ENCODE results near the gene NDUFV2.

NDUFV2 gene

DNA sequence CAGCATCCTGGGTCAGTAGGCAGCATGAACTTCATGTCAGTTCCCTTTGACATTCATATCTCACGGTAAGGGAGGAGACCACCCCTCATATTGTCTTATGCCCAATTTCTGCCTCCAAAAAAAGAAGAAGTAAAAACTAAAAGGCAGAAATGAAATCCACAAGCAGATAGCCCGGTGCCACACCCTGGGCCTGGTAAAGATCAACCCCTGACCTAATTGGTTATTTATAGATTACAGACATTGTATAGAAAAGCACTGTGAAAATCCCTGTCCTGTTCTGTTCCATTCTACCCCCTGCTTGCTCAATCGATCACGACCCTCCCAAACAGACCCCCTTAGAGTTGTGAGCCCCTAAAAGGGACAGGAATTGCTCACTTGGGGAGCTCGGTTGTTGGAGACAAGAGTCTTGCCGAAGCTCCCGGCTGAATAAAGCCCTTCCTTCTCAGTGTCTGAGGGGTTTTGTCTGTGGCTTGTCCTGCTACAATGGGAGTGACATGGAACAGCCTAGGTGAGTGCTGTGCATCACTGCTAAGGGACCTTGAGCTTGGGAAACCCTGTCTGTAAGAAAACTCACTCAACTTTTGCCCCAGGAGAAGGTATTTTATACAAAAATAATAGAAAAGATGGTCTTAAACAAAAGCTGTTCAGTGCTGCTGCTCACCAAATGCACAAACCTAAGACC is 11.1 kb downstream of the NDUFV2 start:
- TF ChIP-seq, protein P1, sequence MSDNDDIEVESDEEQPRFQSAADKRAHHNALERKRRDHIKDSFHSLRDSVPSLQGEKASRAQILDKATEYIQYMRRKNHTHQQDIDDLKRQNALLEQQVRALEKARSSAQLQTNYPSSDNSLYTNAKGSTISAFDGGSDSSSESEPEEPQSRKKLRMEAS (IDR thresholded peaks at IDR 0.05; ENCODE audit: low read depth, low read length): no peak
- TF ChIP-seq POLR2A (IDR thresholded peaks at IDR 0.05; ENCODE audit: extremely low read depth, insufficient read length) (no peak), MYC (IDR thresholded peaks at IDR 0.05; ENCODE audit: low read depth, low read length) (no peak)
- TF ChIP-seq, protein P2, sequence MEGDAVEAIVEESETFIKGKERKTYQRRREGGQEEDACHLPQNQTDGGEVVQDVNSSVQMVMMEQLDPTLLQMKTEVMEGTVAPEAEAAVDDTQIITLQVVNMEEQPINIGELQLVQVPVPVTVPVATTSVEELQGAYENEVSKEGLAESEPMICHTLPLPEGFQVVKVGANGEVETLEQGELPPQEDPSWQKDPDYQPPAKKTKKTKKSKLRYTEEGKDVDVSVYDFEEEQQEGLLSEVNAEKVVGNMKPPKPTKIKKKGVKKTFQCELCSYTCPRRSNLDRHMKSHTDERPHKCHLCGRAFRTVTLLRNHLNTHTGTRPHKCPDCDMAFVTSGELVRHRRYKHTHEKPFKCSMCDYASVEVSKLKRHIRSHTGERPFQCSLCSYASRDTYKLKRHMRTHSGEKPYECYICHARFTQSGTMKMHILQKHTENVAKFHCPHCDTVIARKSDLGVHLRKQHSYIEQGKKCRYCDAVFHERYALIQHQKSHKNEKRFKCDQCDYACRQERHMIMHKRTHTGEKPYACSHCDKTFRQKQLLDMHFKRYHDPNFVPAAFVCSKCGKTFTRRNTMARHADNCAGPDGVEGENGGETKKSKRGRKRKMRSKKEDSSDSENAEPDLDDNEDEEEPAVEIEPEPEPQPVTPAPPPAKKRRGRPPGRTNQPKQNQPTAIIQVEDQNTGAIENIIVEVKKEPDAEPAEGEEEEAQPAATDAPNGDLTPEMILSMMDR (IDR thresholded peaks at IDR 0.05; ENCODE audit: low read depth, low read length): no peak
- H3K4me3 ChIP-seq (ENCODE audit: low read depth, low read length): no peak overlapping the region
- no peak for DNase-seq (ENCODE audit: low read depth)

DNA sequence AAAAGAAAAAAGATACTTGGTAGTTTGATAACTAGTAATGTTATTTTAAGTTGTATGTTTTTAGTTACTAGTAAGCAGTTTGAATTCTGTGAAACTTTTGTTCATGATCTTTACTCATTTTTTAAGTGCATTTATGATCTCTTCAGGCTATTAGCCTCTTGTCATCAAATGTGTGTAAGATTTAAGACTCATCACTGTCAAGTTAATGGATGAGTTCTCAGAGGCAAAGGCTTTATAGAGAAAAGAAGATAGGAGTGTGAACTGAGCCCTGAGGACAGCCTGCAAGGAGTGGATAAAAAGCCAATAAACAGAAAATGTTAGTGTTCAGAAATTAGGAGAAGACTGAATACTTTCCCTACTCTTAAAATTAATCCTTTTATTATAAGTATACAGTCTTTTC is 13.5 kb downstream of the NDUFV2 start:
- H3K4me3 ChIP-seq (ENCODE audit: low read depth, low read length): no peak overlapping the region
- TF ChIP-seq, protein P2 (IDR thresholded peaks at IDR 0.05; ENCODE audit: low read depth, low read length): no peak
- no peak for DNase-seq (ENCODE audit: low read depth)

DNA sequence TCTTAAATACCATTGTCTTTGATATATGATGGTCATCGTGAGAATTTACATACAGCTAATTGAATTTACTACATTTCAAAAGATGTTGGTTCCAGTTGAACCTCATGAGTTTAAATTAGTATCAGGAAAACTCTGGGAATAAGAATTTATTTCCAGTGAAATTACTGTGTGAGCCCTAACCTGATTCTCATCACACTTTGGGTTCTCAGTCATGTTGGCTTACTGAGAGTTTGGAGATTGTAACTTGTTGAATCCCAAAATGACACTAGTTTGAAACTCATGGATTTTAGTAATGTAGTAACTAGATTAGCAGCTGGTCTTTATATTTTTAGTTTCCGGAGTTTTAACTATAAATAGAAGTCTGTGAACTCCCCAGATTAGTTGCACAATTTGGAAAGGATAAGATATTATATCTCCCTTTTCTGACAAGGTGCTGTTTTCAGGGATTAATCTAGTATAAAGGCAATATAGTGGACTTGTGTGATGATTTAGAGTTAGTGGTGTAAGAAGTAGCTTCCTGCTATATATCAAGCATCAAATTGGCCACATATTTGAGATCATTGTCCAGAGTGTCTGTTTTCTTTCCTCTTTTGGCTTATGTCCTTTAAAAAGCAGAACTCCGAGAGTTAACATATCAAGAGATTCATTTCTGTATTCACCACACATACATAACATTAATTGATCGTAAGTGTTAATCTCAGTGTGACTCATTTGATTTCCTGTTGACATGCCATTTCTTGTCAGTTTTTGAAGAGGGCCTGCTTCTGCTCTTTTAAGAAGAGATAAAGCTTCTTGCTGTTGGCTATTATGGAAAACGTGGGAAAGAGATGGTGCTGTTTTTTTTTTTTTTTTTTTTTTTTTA is 15.7 kb downstream of the NDUFV2 start:
- DNase-seq (ENCODE audit: low read depth): no peak
- no peak for TF ChIP-seq POLR2A (IDR thresholded peaks at IDR 0.05; ENCODE audit: extremely low read depth, insufficient read length)
- no peak for TF ChIP-seq MYC (IDR thresholded peaks at IDR 0.05; ENCODE audit: low read depth, low read length)
- TF ChIP-seq, protein P2 (IDR thresholded peaks at IDR 0.05; ENCODE audit: low read depth, low read length): no peak
- TF ChIP-seq, protein P1 (IDR thresholded peaks at IDR 0.05; ENCODE audit: low read depth, low read length): no peak
- H3K4me3 ChIP-seq (ENCODE audit: low read depth, low read length): no peak overlapping the region

DNA sequence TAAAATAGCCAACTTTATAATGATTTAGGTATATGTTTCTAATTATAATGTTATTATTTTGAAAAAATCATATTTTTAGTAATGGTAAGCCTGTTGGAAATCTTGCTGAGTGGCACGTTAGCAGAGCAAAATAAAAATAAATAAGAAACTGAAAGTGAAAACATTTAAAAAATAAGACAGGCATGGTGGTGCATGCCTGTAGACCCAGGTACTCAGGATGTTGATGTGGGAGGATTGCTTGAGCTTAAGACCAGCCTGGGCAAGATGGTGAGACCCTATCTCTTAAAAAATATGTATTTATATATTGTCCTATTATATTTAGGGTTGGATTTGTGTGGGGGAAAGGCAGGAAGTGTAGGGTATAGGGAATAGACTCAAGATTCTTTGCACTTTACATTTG is 18.3 kb downstream of the NDUFV2 start:
- no peak overlapping the region for H3K4me3 ChIP-seq (ENCODE audit: low read depth, low read length)
- no peak for DNase-seq (ENCODE audit: low read depth)
- TF ChIP-seq, protein P2 (IDR thresholded peaks at IDR 0.05; ENCODE audit: low read depth, low read length): no peak
- TF ChIP-seq, protein P1 (IDR thresholded peaks at IDR 0.05; ENCODE audit: low read depth, low read length): no peak
- TF ChIP-seq POLR2A (IDR thresholded peaks at IDR 0.05; ENCODE audit: extremely low read depth, insufficient read length) (no peak), MYC (IDR thresholded peaks at IDR 0.05; ENCODE audit: low read depth, low read length) (no peak)

DNA sequence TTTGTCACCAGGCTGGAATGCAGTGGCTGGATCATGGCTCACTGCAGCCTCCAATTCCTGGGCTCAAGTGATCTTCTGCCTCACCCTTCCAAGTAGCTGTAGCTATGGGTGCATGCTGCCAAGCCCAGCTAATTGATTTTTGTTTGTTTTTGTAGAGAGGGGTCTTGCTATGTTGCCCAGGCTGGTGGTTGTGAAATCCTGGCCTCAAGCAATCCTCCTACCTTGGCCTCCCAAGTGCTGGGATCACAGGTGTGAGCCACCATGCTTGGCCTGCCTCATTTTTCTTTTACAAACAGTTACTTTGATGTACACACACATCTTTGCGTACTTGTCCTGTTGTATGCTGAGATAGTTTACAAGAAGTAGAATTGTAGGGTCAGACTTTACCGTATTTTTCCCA is 21.0 kb downstream of the NDUFV2 start:
- TF ChIP-seq POLR2A (IDR thresholded peaks at IDR 0.05; ENCODE audit: extremely low read depth, insufficient read length) (no peak), MYC (IDR thresholded peaks at IDR 0.05; ENCODE audit: low read depth, low read length) (no peak)
- TF ChIP-seq, protein P1 (IDR thresholded peaks at IDR 0.05; ENCODE audit: low read depth, low read length): no peak
- TF ChIP-seq, protein P2 (IDR thresholded peaks at IDR 0.05; ENCODE audit: low read depth, low read length): no peak
- no peak for DNase-seq (ENCODE audit: low read depth)
- no peak overlapping the region for H3K4me3 ChIP-seq (ENCODE audit: low read depth, low read length)

Data from NB4 (cell line).